ENCODE data around the gene C1orf159.
A peak's percentile ranks its signal among the peaks of the same experiment; 100 is the strongest.

C1orf159 gene

GRCh38 chr1:1090424-1091343 lies 25.2 kb downstream of the C1orf159 start:
- no peak for DNase-seq

- no peak for DNase-seq
Observed at GRCh38 chr1:1089731-1090423, 26.0 kb downstream of the C1orf159 start.

- DNase-seq = no peak
Observed at GRCh38 chr1:1088801-1089680, 26.8 kb downstream of the C1orf159 start.

- DNase-seq = no peak
Observed at GRCh38 chr1:1088029-1088800, 27.7 kb downstream of the C1orf159 start.

GRCh38 chr1:1087351-1088028 lies 28.4 kb downstream of the C1orf159 start:
- DNase-seq = no peak

- DNase-seq = no peak
Observed at GRCh38 chr1:1086911-1087341, 29.0 kb downstream of the C1orf159 start.

GRCh38 chr1:1085911-1086841 lies 29.7 kb downstream of the C1orf159 start:
- DNase-seq = no peak

GRCh38 chr1:1085171-1085841 lies 30.6 kb downstream of the C1orf159 start:
- DNase-seq = no peak

- no peak for DNase-seq
Observed at GRCh38 chr1:1084372-1085170, 31.3 kb downstream of the C1orf159 start.

GRCh38 chr1:1083416-1084371 lies 32.2 kb downstream of the C1orf159 start:
- no peak for DNase-seq

GRCh38 chr1:1082776-1083415 lies 33.0 kb downstream of the C1orf159 start:
- DNase-seq = no peak

GRCh38 chr1:1082239-1082775 lies 33.6 kb downstream of the C1orf159 start:
- no peak for DNase-seq

- no peak for DNase-seq
Observed at GRCh38 chr1:1081311-1082238, 34.3 kb downstream of the C1orf159 start.

- DNase-seq = no peak
Observed at GRCh38 chr1:1080951-1081310, 35.0 kb downstream of the C1orf159 start.

GRCh38 chr1:1080122-1080757 lies 35.6 kb downstream of the C1orf159 start:
- DNase-seq = peak in 1 of 2 experiments; percentile 39

Data from NCI-H446 (cell line).